Measurements from ENCODE around the gene LIM2.

Gene LIM2

GRCh38 chr19:51430221-51430620 is 42.4 kb upstream of the LIM2 start:
- no peak for ATAC-seq
- no peak for TF ChIP-seq ZFP3 (CRISPR knock-in tag; IDR thresholded peaks at IDR 0.05)
- no peak for TF ChIP-seq RARB (CRISPR knock-in tag; IDR thresholded peaks at IDR 0.05)
- no peak for TF ChIP-seq CSRNP3 (CRISPR knock-in tag; IDR thresholded peaks at IDR 0.05)
- TF ChIP-seq ZFP30 (CRISPR knock-in tag; IDR thresholded peaks at IDR 0.05): no peak
- no peak for TF ChIP-seq ESRRG (CRISPR knock-in tag; IDR thresholded peaks at IDR 0.05)
- TF ChIP-seq ZNF8 (CRISPR knock-in tag; IDR thresholded peaks at IDR 0.05): no peak
- TF ChIP-seq GLIS3 (CRISPR knock-in tag; IDR thresholded peaks at IDR 0.05): no peak
- TF ChIP-seq ISL1 (CRISPR knock-in tag; IDR thresholded peaks at IDR 0.05): no peak
- no peak for TF ChIP-seq SNAI2 (CRISPR knock-in tag; IDR thresholded peaks at IDR 0.05)
- TF ChIP-seq ARNTL (CRISPR knock-in tag; IDR thresholded peaks at IDR 0.05; ENCODE audit: borderline replicate concordance, low read depth): no peak
- TF ChIP-seq ZNF70 (CRISPR knock-in tag; IDR thresholded peaks at IDR 0.05): no peak
- no peak for TF ChIP-seq ZC3H10 (CRISPR knock-in tag; IDR thresholded peaks at IDR 0.05)
- no peak for TF ChIP-seq PPARA (CRISPR knock-in tag; IDR thresholded peaks at IDR 0.05; ENCODE audit: borderline replicate concordance)
- TF ChIP-seq POU6F1 (CRISPR knock-in tag; IDR thresholded peaks at IDR 0.05; ENCODE audit: borderline replicate concordance, low read depth): no peak
- TF ChIP-seq TSHZ2 (CRISPR knock-in tag; IDR thresholded peaks at IDR 0.05): no peak

- no peak for ATAC-seq
- TF ChIP-seq ESRRG (CRISPR knock-in tag; IDR thresholded peaks at IDR 0.05): no peak
- no peak for TF ChIP-seq ARNTL (CRISPR knock-in tag; IDR thresholded peaks at IDR 0.05; ENCODE audit: borderline replicate concordance, low read depth)
- no peak for TF ChIP-seq TOX (CRISPR knock-in tag; IDR thresholded peaks at IDR 0.05; ENCODE audit: borderline replicate concordance)
- TF ChIP-seq POU6F1 (CRISPR knock-in tag; IDR thresholded peaks at IDR 0.05; ENCODE audit: borderline replicate concordance, low read depth): no peak
- TF ChIP-seq ZFP3 (CRISPR knock-in tag; IDR thresholded peaks at IDR 0.05): no peak
- no peak for TF ChIP-seq BACH2 (CRISPR knock-in tag; IDR thresholded peaks at IDR 0.05; ENCODE audit: borderline replicate concordance)
Measured at GRCh38 chr19:51427201-51427600, 39.4 kb upstream of the LIM2 start.

- peak; percentile 95 for ATAC-seq
- TF ChIP-seq ZFP30 (CRISPR knock-in tag; IDR thresholded peaks at IDR 0.05): no peak
- no peak for TF ChIP-seq CREB5 (CRISPR knock-in tag; IDR thresholded peaks at IDR 0.05; ENCODE audit: low read depth)
- TF ChIP-seq TSHZ2 (CRISPR knock-in tag; IDR thresholded peaks at IDR 0.05): no peak
- peak; percentile 83; the same call in 1 of the 2 replicates for TF ChIP-seq CSDC2 (CRISPR knock-in tag; IDR thresholded peaks at IDR 0.05)
- 0 out of 2 replicates have a peak, but pooled peaks have one; percentile 30 for TF ChIP-seq SNAI2 (CRISPR knock-in tag; IDR thresholded peaks at IDR 0.05)
- TF ChIP-seq RARB (CRISPR knock-in tag; IDR thresholded peaks at IDR 0.05): no peak
- TF ChIP-seq ZC3H10 (CRISPR knock-in tag; IDR thresholded peaks at IDR 0.05): no peak
- TF ChIP-seq BACH2 (CRISPR knock-in tag; IDR thresholded peaks at IDR 0.05; ENCODE audit: borderline replicate concordance): no peak
- no peak for TF ChIP-seq ARNTL (CRISPR knock-in tag; IDR thresholded peaks at IDR 0.05; ENCODE audit: borderline replicate concordance, low read depth)
- TF ChIP-seq PPARA (CRISPR knock-in tag; IDR thresholded peaks at IDR 0.05; ENCODE audit: borderline replicate concordance): no peak
Measured at GRCh38 chr19:51422053-51422448, 34.3 kb upstream of the LIM2 start.

All from SK-N-SH treated with all-trans-retinoic acid at 6 μM for 48 hours (cell line).